Measurements from ENCODE around the gene CHST13. TPM values are rescaled to one million over a fixed set of nuclear protein-coding genes. Genes with fewer than 3 reads are reported as not detected.

Gene CHST13
- total RNA-seq, 1 donor from 2014 or later: not detected

- TF ChIP-seq, protein P1, sequence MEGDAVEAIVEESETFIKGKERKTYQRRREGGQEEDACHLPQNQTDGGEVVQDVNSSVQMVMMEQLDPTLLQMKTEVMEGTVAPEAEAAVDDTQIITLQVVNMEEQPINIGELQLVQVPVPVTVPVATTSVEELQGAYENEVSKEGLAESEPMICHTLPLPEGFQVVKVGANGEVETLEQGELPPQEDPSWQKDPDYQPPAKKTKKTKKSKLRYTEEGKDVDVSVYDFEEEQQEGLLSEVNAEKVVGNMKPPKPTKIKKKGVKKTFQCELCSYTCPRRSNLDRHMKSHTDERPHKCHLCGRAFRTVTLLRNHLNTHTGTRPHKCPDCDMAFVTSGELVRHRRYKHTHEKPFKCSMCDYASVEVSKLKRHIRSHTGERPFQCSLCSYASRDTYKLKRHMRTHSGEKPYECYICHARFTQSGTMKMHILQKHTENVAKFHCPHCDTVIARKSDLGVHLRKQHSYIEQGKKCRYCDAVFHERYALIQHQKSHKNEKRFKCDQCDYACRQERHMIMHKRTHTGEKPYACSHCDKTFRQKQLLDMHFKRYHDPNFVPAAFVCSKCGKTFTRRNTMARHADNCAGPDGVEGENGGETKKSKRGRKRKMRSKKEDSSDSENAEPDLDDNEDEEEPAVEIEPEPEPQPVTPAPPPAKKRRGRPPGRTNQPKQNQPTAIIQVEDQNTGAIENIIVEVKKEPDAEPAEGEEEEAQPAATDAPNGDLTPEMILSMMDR (IDR thresholded peaks at IDR 0.05): no peak
- Mint-ChIP-seq H3K4me3 (ENCODE audit: unreplicated experiment) (no peak overlapping the region), H3K27me3 (ENCODE audit: low read depth) (peaks cover 2% of the 10 kb centered on the region), H3K27ac (ENCODE audit: unreplicated experiment) (no peak overlapping the region), H3K4me1 (ENCODE audit: low read depth) (no peaks in the 10 kb centered on the region), H3K36me3 (ENCODE audit: low read depth) (no peaks in the 10 kb centered on the region), H3K9me3 (ENCODE audit: low read depth) (no peaks in the 10 kb centered on the region)
- no peak for DNase-seq (ENCODE audit: low spot score)
These were observed 25.5 kb upstream of the CHST13 start for GRCh38 chr3:126498461-126498860.

- DNase-seq (ENCODE audit: low spot score): no peak
- H3K9me3 Mint-ChIP-seq (ENCODE audit: low read depth): no peaks in the 10 kb centered on the region
- H3K27me3 Mint-ChIP-seq (ENCODE audit: low read depth): peaks cover 2% of the 10 kb centered on the region
- no peak overlapping the region for H3K4me3 Mint-ChIP-seq (ENCODE audit: unreplicated experiment)
- no peak overlapping the region for H3K27ac Mint-ChIP-seq (ENCODE audit: unreplicated experiment)
- no peaks in the 10 kb centered on the region for H3K36me3 Mint-ChIP-seq (ENCODE audit: low read depth)
- no peaks in the 10 kb centered on the region for H3K4me1 Mint-ChIP-seq (ENCODE audit: low read depth)
- TF ChIP-seq, protein P1 (IDR thresholded peaks at IDR 0.05): no peak
These were observed 25.0 kb upstream of the CHST13 start for GRCh38 chr3:126498929-126499328.

- no peaks in the 10 kb centered on the region for H3K36me3 Mint-ChIP-seq (ENCODE audit: low read depth)
- no peak overlapping the region for H3K4me3 Mint-ChIP-seq (ENCODE audit: unreplicated experiment)
- no peaks in the 10 kb centered on the region for H3K4me1 Mint-ChIP-seq (ENCODE audit: low read depth)
- H3K27me3 Mint-ChIP-seq (ENCODE audit: low read depth): peaks cover 7% of the 10 kb centered on the region
- TF ChIP-seq, protein P1 (IDR thresholded peaks at IDR 0.05): no peak
- H3K9me3 Mint-ChIP-seq (ENCODE audit: low read depth): no peaks in the 10 kb centered on the region
- DNase-seq (ENCODE audit: low spot score): no peak
- no peak overlapping the region for H3K27ac Mint-ChIP-seq (ENCODE audit: unreplicated experiment)
These were observed 24.6 kb upstream of the CHST13 start for GRCh38 chr3:126499401-126499800.

GRCh38 chr3:126500016-126500415 lies 23.9 kb upstream of the CHST13 start:
- no peaks in the 10 kb centered on the region for H3K9me3 Mint-ChIP-seq (ENCODE audit: low read depth)
- no peak overlapping the region for H3K27ac Mint-ChIP-seq (ENCODE audit: unreplicated experiment)
- H3K27me3 Mint-ChIP-seq (ENCODE audit: low read depth): peaks cover 13% of the 10 kb centered on the region
- TF ChIP-seq, protein P1 (IDR thresholded peaks at IDR 0.05): no peak
- H3K4me1 Mint-ChIP-seq (ENCODE audit: low read depth): no peaks in the 10 kb centered on the region
- no peak overlapping the region for H3K4me3 Mint-ChIP-seq (ENCODE audit: unreplicated experiment)
- no peak for DNase-seq (ENCODE audit: low spot score)
- no peaks in the 10 kb centered on the region for H3K36me3 Mint-ChIP-seq (ENCODE audit: low read depth)

DNA sequence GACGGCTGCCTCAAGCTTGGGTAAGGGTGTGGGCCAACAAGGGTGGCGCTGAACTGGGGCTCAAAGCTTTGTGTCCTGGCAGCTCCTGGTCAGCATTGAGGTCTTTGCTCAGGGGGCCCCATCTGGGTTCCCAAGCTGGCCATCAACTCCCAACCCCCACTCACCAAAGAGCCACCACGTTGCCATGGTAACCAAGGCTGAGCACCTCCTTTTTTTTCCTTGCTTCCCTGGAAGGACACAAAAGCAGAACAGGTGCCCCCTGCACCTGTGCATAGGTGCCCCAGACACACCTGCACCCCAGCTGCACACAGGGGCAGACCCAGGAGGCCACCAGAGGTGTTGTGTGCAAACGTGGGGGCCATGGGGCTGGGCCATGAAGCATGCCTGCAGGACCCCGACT lies 22.9 kb upstream of the CHST13 start:
- Mint-ChIP-seq H3K36me3 (ENCODE audit: low read depth) (no peaks in the 10 kb centered on the region), H3K27me3 (ENCODE audit: low read depth) (peaks cover 17% of the 10 kb centered on the region), H3K4me1 (ENCODE audit: low read depth) (no peaks in the 10 kb centered on the region), H3K9me3 (ENCODE audit: low read depth) (no peaks in the 10 kb centered on the region), H3K27ac (ENCODE audit: unreplicated experiment) (no peak overlapping the region), H3K4me3 (ENCODE audit: unreplicated experiment) (no peak overlapping the region)
- DNase-seq (ENCODE audit: low spot score): no peak
- TF ChIP-seq, protein P1 (IDR thresholded peaks at IDR 0.05): no peak

Measured in chondrocyte (in vitro differentiated cells).